ENCODE measurements around the gene MESP2. TPM values are rescaled to one million over a fixed set of nuclear protein-coding genes. Genes with fewer than 3 reads are reported as not detected.
A peak's percentile ranks its signal among the peaks of the same experiment; 100 is the strongest.

MESP2 gene
- total and polyA plus RNA-seq, 2 of the 13 experiments (the other 11 are each of a cell fraction or from before 2014, with no cell fraction given) = not detected

- H3K4me3 ChIP-seq (replicated peaks in 1 of 3; ENCODE audit: insufficient read depth in 1 of 3, low read depth in 2 of 3, low read length in 3 of 3) = no peak overlapping the region
- DNase-seq (ENCODE audit: low spot score) = no peak
- POLR2A ChIA-PET = interaction anchor here (1.5 to 2.1 kb wide), 3 partner anchors 11 to 31 kb away, joined by 5 to 6 read pairs (median 5); partner anchors contain the start of gene ANPEP
- intact Hi-C loops (cut with micrococcal nuclease; ENCODE audit: unreplicated experiment) (no loop called here), in situ Hi-C loops (cut with HindIII; ENCODE audit: extremely low pct_ligation_motif_present, low pct_unique_long_range_greater_than_20kb) (no loop called here)
- TF ChIP-seq POLR2AphosphoS5 (IDR thresholded peaks at IDR 0.05; ENCODE audit: low read depth, low read length) = 0 out of 2 replicates have a peak, but pooled peaks have one; percentile 17
- TF ChIP-seq AGO2 (optimal IDR thresholded peaks at IDR 0.05; ENCODE audit: low read depth, low read length) = peak; percentile 89
- TF ChIP-seq STAG1 (CRISPR knock-in tag; IDR thresholded peaks at IDR 0.05) = 0 out of 2 replicates have a peak, but pooled peaks have one; percentile 8
- peak; percentile 44; the same call in 1 of the 2 replicates for TF ChIP-seq PAF1 (CRISPR knock-in tag; IDR thresholded peaks at IDR 0.05)
- TF ChIP-seq ZNF687 (CRISPR knock-in tag; IDR thresholded peaks at IDR 0.05) = peak; percentile 17; the same call in 1 of the 2 replicates
- TF ChIP-seq POLR2G (IDR thresholded peaks at IDR 0.05; ENCODE audit: low read depth, low read length) = peak; percentile 46
- 0 out of 2 replicates have a peak, but pooled peaks have one; percentile 25 for TF ChIP-seq KLF13 (CRISPR knock-in tag; IDR thresholded peaks at IDR 0.05)
- TF ChIP-seq ZNF251 (CRISPR knock-in tag; IDR thresholded peaks at IDR 0.05) = no peak
- no peak for TF ChIP-seq HHEX (CRISPR knock-in tag; IDR thresholded peaks at IDR 0.05)
- TF ChIP-seq CTCF (CRISPR knock-in tag; IDR thresholded peaks at IDR 0.05) = peak; percentile 30; the same call in 1 of the 2 replicates
- TF ChIP-seq SALL1 (CRISPR knock-in tag; IDR thresholded peaks at IDR 0.05) = 0 out of 2 replicates have a peak, but pooled peaks have one; percentile 3
- no peak for TF ChIP-seq HOMEZ (CRISPR knock-in tag; IDR thresholded peaks at IDR 0.05; ENCODE audit: low read depth)
- TF ChIP-seq CREM (IDR thresholded peaks at IDR 0.05) = no peak
- no peak for TF ChIP-seq CREM (CRISPR knock-in tag; IDR thresholded peaks at IDR 0.05)
- peak; percentile 36 for TF ChIP-seq AGO1 (IDR thresholded peaks at IDR 0.05; ENCODE audit: low read depth, low read length, poor library complexity, severe bottlenecking)
- no peak for TF ChIP-seq ARNTL (CRISPR knock-in tag; IDR thresholded peaks at IDR 0.05)
- H2AFZ ChIP-seq (ENCODE audit: low read length) = no peak overlapping the region
- H3K9ac ChIP-seq (ENCODE audit: insufficient read depth, low read depth, low read length) = no peak overlapping the region
- no peak overlapping the region for H3K4me2 ChIP-seq (ENCODE audit: low read depth, low read length)
- peaks cover 5 to 30% of the 10 kb centered on the region in 2 experiments for H3K36me3 ChIP-seq (replicated peaks in 1 of 2; ENCODE audit: control insufficient read depth in 1 of 2, insufficient read depth in 2 of 2, low read length in 2 of 2)
- no TSS peak for BruUV-seq (replicated peaks)
- H3K27me3 ChIP-seq (ENCODE audit: control insufficient read depth in 1 of 2, insufficient read depth in 2 of 2, low read length in 2 of 2) = no peaks in the 10 kb centered on the region; a peak in 1 of 5 replicates
- no peak for FAIRE-seq
- no peaks in the 10 kb centered on the region; the same call in 1 of the 2 replicates for H4K20me1 ChIP-seq (ENCODE audit: insufficient read depth, low read length)
- 97% methylated on average over 6 of the region's 15 CpGs for WGBS (ENCODE audit: low lambda C conversion rate)
- peak; percentile 9 for ATAC-seq
- CTCF ChIA-PET (ENCODE audit: low intra/inter-chr PET ratio, low total read pairs) = no interaction called here
- H3K4me1 ChIP-seq (ENCODE audit: insufficient read depth, low read length) = peaks cover 66% of the 10 kb centered on the region
- H3K9me3 ChIP-seq (ENCODE audit: low read length) = no peaks in the 10 kb centered on the region
- H3K27ac ChIP-seq (ENCODE audit: extremely low read length, insufficient read depth, low read length) = no peak overlapping the region
- no peaks in the 10 kb centered on the region for H3K79me2 ChIP-seq (ENCODE audit: insufficient read depth, low read length)
Measured at GRCh38 chr15:89783861-89784685, 7.9 kb downstream of the MESP2 start.
